CD14-positive monocyte (primary cell): ENCODE data around the gene LRFN3. TPM values are rescaled to one million over a fixed set of nuclear protein-coding genes. Genes with fewer than 3 reads are reported as not detected.

Experiments used
- DNase-seq, 3 donors: peaks; one replicate each; pipeline ENCODE4 v3.0.0-alpha.2; 2011 to 2022
- H2AFZ ChIP-seq: 2 replicates; pipeline ENCODE4 v1.6.0; 2012; ENCODE audit warnings: mild to moderate bottlenecking, low read depth, low read length, inconsistent platforms; ENCODE audit not compliant: insufficient read depth, poor library complexity, severe bottlenecking
- H3K27ac ChIP-seq, 2 donors: 1 replicate in 1 of 2; 2 replicates in 1 of 2; pipeline ENCODE4 v1.5.1; 2012 to 2013; ENCODE audit warnings: low read length in 2 of 2, control low read depth in 1 of 2, inconsistent platforms in 1 of 2, low read depth in 1 of 2, mild to moderate bottlenecking in 1 of 2
- H3K27me3 ChIP-seq, 2 donors: one replicate each; pipeline versions ENCODE4 v1.6.0 to v1.6.1; 2011 to 2013; ENCODE audit warnings: low read length in 2 of 2; ENCODE audit not compliant: control insufficient read depth in 2 of 2, insufficient read depth in 2 of 2
- H3K36me3 ChIP-seq, 2 donors: replicated peaks in 1 of 2; 1 replicate in 1 of 2; 2 replicates in 1 of 2; pipeline versions ENCODE4 v1.5.1 to v1.6.1; 2012 to 2013; ENCODE audit warnings: low read length in 2 of 2, control low read depth in 1 of 2, inconsistent platforms in 1 of 2, mild to moderate bottlenecking in 1 of 2; ENCODE audit not compliant: insufficient read depth in 2 of 2, control insufficient read depth in 1 of 2
- H3K4me1 ChIP-seq, 2 donors: 1 replicate in 1 of 2; 2 replicates in 1 of 2; pipeline versions ENCODE4 v1.5.1 to v1.6.1; 2012 to 2013; ENCODE audit warnings: low read length in 2 of 2, control low read depth in 1 of 2, inconsistent platforms in 1 of 2, mild to moderate bottlenecking in 1 of 2, moderate library complexity in 1 of 2; ENCODE audit not compliant: insufficient read depth in 2 of 2, control insufficient read depth in 1 of 2
- H3K4me2 ChIP-seq: replicated peaks from 2 replicates; pipeline ENCODE3; 2012; ENCODE audit warnings: low read length, moderate library complexity, mild to moderate bottlenecking; ENCODE audit not compliant: poor library complexity, severe bottlenecking; ENCODE audit errors: extremely low read depth
- H3K4me3 ChIP-seq, 3 experiments: fragments of 200-600 bp in 1 of 3; sonication (generic) in 1 of 3; replicated peaks in 1 of 3; 1 replicate in 2 of 3; 2 replicates in 1 of 3; pipeline ENCODE4 v1.5.1; 2011 to 2013; ENCODE audit warnings: low read length in 3 of 3, mild to moderate bottlenecking in 3 of 3, control low read depth in 2 of 3, low read depth in 2 of 3, inconsistent platforms in 1 of 3, moderate library complexity in 1 of 3
- H3K79me2 ChIP-seq: 2 replicates; pipeline ENCODE4 v1.6.0; 2012; ENCODE audit warnings: mild to moderate bottlenecking, control low read depth, inconsistent platforms, low read length, moderate library complexity; ENCODE audit not compliant: insufficient read depth
- H3K9ac ChIP-seq: 2 replicates; pipeline ENCODE4 v1.6.0; 2017; ENCODE audit warnings: low read length, mild to moderate bottlenecking; ENCODE audit not compliant: insufficient read depth, poor library complexity, severe bottlenecking
- H3K9me3 ChIP-seq, 2 donors: replicated peaks in 1 of 2; 1 replicate in 1 of 2; 2 replicates in 1 of 2; pipeline versions ENCODE4 v1.5.1 to v1.6.1; 2012 to 2013; ENCODE audit warnings: low read length in 2 of 2, control low read depth in 1 of 2; ENCODE audit not compliant: control insufficient read depth in 1 of 2, insufficient read depth in 1 of 2
- H4K20me1 ChIP-seq: 2 replicates; pipeline ENCODE4 v1.6.0; 2012; ENCODE audit warnings: mild to moderate bottlenecking, low read length, control low read depth, moderate library complexity; ENCODE audit not compliant: insufficient read depth
- H3K27ac Mint-ChIP-seq, 7 donors: one replicate each; pipeline ENCODE4 v1.8.0; 2020; ENCODE audit warnings: mild to moderate bottlenecking in 7 of 7, mixed read lengths in 7 of 7, moderate library complexity in 6 of 7, inconsistent platforms in 2 of 7
- H3K27me3 Mint-ChIP-seq, 3 donors: one replicate each; pipeline ENCODE4 v1.8.0; 2021 to 2022; ENCODE audit warnings: low read depth in 3 of 3, mild to moderate bottlenecking in 3 of 3, mixed read lengths in 3 of 3, moderate library complexity in 3 of 3, inconsistent platforms in 1 of 3
- H3K36me3 Mint-ChIP-seq, 2 donors: one replicate each; pipeline ENCODE4 v1.8.0; 2020; ENCODE audit warnings: mixed read lengths in 2 of 2, inconsistent platforms in 1 of 2, mild to moderate bottlenecking in 1 of 2
- H3K4me1 Mint-ChIP-seq: one replicate; pipeline ENCODE4 v1.8.0; 2020; ENCODE audit warnings: mild to moderate bottlenecking, mixed read lengths
- H3K4me3 Mint-ChIP-seq, 2 donors: one replicate each; pipeline ENCODE4 v1.8.0; 2020; ENCODE audit warnings: mild to moderate bottlenecking in 2 of 2, mixed read lengths in 2 of 2, moderate library complexity in 1 of 2
- H3K9me3 Mint-ChIP-seq, 7 donors: one replicate each; pipeline ENCODE4 v1.8.0; 2020 to 2022; ENCODE audit warnings: mixed read lengths in 7 of 7, mild to moderate bottlenecking in 6 of 7, moderate library complexity in 6 of 7, inconsistent platforms in 2 of 7
- WGBS: methylation state at CpG from one replicate; pipeline ENCODE4 v1.1.5; 2013; ENCODE audit warnings: missing lambda C conversion rate; ENCODE audit not compliant: insufficient coverage; 5-methylcytosine and 5-hydroxymethylcytosine counted together
- intact Hi-C, 2 donors: fragments of 100-400 bp; cut with micrococcal nuclease; formaldehyde crosslinking; loops; one replicate each; pipeline versions ENCODE4 v1.15.0 to v1.15.1; 2023
- polyA plus RNA-seq, 3 donors: library from polyadenylated mRNA; depleted of rRNA in 1 of 3; unstranded in 2 of 3; stranded (reverse) in 1 of 3; fragments of 300-500 nt in 2 of 3; fragments of >200 nt in 1 of 3; fragmentation: Illumina TruSeq in 2 of 3; gene quantifications; 1 replicate in 2 of 3; 2 replicates in 1 of 3; pipeline ENCODE4 v1.2.3, GENCODE V29; 2012 to 2021
- TF ChIP-seq, protein P1 (sequence below): fragments of 200-600 bp; IDR thresholded peaks from one replicate; pipeline ENCODE4 v1.8.0; 2022; ENCODE audit warnings: antibody characterized with exemption, mild to moderate bottlenecking

The LRFN3 gene
- polyA plus RNA-seq, 3 donors: 0.04 TPM; not detected in 2

DNA sequence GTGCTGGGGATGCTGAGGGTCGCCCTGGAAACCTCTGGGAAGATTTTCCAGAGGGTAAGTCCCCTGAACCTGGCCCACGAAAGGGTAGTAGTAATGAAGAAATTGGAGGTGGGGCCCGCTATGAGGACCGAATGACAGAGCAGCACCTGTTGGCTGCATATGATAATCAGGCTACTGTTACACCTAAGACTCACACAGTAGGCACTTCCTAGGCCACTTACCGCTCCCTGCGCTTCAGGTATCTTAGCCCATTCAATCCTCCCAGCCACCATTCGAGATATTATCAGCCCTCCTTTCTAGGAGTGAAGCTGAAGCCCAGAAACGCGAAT is 4.3 kb upstream of the LRFN3 start:
- H3K9me3 ChIP-seq: no peaks in the 10 kb centered on the region
- H3K4me2 ChIP-seq: no peak overlapping the region
- H3K9ac ChIP-seq: no peak overlapping the region
- no peaks in the 10 kb centered on the region for H4K20me1 ChIP-seq
- peaks cover 20 to 29% (median 24%) of the 10 kb centered on the region in 3 donors for H3K27me3 Mint-ChIP-seq
- H3K36me3 ChIP-seq: no peaks in the 10 kb centered on the region
- 7% methylated on average over 6 of the region's 9 CpGs for WGBS
- H3K4me1 Mint-ChIP-seq: peaks cover 43% of the 10 kb centered on the region
- TF ChIP-seq, protein P1, sequence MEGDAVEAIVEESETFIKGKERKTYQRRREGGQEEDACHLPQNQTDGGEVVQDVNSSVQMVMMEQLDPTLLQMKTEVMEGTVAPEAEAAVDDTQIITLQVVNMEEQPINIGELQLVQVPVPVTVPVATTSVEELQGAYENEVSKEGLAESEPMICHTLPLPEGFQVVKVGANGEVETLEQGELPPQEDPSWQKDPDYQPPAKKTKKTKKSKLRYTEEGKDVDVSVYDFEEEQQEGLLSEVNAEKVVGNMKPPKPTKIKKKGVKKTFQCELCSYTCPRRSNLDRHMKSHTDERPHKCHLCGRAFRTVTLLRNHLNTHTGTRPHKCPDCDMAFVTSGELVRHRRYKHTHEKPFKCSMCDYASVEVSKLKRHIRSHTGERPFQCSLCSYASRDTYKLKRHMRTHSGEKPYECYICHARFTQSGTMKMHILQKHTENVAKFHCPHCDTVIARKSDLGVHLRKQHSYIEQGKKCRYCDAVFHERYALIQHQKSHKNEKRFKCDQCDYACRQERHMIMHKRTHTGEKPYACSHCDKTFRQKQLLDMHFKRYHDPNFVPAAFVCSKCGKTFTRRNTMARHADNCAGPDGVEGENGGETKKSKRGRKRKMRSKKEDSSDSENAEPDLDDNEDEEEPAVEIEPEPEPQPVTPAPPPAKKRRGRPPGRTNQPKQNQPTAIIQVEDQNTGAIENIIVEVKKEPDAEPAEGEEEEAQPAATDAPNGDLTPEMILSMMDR: peak; percentile 58
- H2AFZ ChIP-seq: no peak overlapping the region
- H3K27ac ChIP-seq: no peak overlapping the region
- H3K4me1 ChIP-seq: peaks cover 41 to 49% of the 10 kb centered on the region in 2 donors
- peak overlapping the region in 2 of 7 donors; percentile 10 to 24 for H3K27ac Mint-ChIP-seq
- DNase-seq: no peak
- intact Hi-C loops: loop anchor here (1.0 to 5.0 kb wide), 7 partner anchors 15 to 240 kb away; partner anchors contain the start of genes NFKBID (in 1 of the 2), PSENEN (in 1 of the 2) and U2AF1L4 (in 1 of the 2)
- H3K4me3 Mint-ChIP-seq: no peak overlapping the region
- H3K36me3 Mint-ChIP-seq: peaks cover 0 to 4% of the 10 kb centered on the region in 2 donors
- H3K4me3 ChIP-seq: no peak overlapping the region
- H3K27me3 ChIP-seq: peaks cover 10 to 21% of the 10 kb centered on the region in 2 donors
- peaks cover 17% of the 10 kb centered on the region for H3K79me2 ChIP-seq
- no peaks in the 10 kb centered on the region for H3K9me3 Mint-ChIP-seq

DNA sequence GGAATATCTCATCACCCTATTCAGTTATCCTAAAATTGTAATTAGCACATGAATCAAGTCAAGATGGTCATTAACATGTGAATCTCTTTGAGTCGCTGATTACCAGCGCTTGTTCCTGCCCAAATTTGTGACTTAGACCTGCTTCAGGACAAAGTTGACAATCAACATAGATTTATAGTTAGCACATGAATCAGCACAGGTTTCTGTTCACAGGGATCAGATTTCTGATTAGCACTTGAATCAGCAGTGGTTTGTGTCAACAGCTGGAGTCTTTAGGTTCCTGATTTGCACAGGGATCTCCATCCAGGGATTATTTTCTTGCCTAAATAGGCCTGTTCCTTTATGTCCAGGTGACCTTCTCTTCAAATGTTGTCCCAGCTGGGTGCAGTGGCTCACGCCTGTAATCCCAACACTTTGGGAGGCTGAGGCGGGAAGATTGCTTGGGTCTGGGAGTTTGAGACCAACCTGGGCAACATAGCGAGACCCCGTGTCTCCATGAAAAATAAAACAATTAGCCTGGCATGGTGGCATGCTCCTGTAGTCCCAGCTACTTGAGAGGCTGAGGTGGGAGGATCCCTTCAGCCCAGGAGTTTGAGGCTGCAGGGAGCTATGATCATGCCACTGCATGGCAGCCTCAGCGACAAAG is 3.8 kb upstream of the LRFN3 start:
- intact Hi-C loops: loop anchor here in 1 of 2 donors (5.0 kb wide), 1 partner anchor 240 kb away; no protein-coding TSS in a partner anchor
- Histone ChIP-seq H3K79me2 (peaks cover 17% of the 10 kb centered on the region), H3K4me2 (no peak overlapping the region), H3K36me3 (no peaks in the 10 kb centered on the region), H2AFZ (no peak overlapping the region), H3K9me3 (no peaks in the 10 kb centered on the region), H3K4me3 (no peak overlapping the region), H3K27ac (no peak overlapping the region), H3K27me3 (peaks cover 13 to 27% of the 10 kb centered on the region in 2 donors), H3K9ac (no peak overlapping the region), H4K20me1 (no peaks in the 10 kb centered on the region), H3K4me1 (peaks cover 35 to 43% of the 10 kb centered on the region in 2 donors)
- Mint-ChIP-seq H3K4me1 (peaks cover 38% of the 10 kb centered on the region), H3K36me3 (peaks cover 0 to 4% of the 10 kb centered on the region in 2 donors), H3K27me3 (peaks cover 26 to 35% (median 29%) of the 10 kb centered on the region in 3 donors), H3K9me3 (no peaks in the 10 kb centered on the region), H3K4me3 (no peak overlapping the region), H3K27ac (peak overlapping the region in 1 of 7 donors; percentile 10)
- 67% methylated on average over 6 of the region's 7 CpGs for WGBS
- TF ChIP-seq, protein P1: no peak
- no peak for DNase-seq
